Thyroid gland (tissue), 4 donors: ENCODE data around the gene LMNB1.

Source experiments
- POLR2A ChIP-seq, 2 donors: fragments of 450-650 bp; IDR thresholded peaks; one replicate each; pipeline ENCODE4 v1.6.1; 2017; ENCODE audit warnings: antibody characterized with exemption in 2 of 2, mild to moderate bottlenecking in 2 of 2, moderate library complexity in 1 of 2
- TF ChIP-seq, protein P1 (sequence below), 6 experiments: fragments of 200-600 bp in 3 of 6; fragments of 450-650 bp in 3 of 6; sonication (generic) in 3 of 6; IDR thresholded peaks; one replicate each; pipeline ENCODE4 v1.5.1; 2016 to 2019; ENCODE audit warnings: antibody characterized with exemption in 6 of 6, mild to moderate bottlenecking in 2 of 6, inconsistent platforms in 1 of 6, moderate library complexity in 1 of 6

DNA sequence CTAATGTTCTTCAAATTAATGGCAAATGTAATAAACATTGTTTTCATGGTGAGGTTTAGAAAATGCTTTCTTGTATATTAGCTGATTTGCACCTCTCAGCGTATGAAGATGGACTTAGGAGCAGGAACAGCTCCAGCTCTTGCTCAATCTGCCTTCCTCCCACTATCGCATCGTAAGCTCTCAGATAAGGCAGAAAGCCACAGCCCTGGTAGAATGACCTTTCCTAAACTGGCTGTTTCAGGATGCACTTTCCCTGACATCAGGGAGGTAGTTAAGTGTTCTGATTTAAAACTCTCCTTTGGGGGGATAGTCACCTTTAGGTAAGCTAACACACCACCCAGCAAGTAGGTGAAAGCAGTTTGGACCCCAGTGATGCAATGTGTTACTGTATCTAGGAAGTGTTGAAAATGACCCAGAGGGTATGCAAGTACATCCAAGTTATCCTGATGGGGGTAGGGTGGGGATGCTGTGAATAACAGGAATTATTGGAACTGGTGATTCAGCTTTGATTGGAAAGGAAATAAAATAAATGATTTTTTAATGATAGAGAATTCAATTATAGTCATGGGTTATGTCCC lies 72.3 kb downstream of the LMNB1 start:
- TF ChIP-seq, protein P1, sequence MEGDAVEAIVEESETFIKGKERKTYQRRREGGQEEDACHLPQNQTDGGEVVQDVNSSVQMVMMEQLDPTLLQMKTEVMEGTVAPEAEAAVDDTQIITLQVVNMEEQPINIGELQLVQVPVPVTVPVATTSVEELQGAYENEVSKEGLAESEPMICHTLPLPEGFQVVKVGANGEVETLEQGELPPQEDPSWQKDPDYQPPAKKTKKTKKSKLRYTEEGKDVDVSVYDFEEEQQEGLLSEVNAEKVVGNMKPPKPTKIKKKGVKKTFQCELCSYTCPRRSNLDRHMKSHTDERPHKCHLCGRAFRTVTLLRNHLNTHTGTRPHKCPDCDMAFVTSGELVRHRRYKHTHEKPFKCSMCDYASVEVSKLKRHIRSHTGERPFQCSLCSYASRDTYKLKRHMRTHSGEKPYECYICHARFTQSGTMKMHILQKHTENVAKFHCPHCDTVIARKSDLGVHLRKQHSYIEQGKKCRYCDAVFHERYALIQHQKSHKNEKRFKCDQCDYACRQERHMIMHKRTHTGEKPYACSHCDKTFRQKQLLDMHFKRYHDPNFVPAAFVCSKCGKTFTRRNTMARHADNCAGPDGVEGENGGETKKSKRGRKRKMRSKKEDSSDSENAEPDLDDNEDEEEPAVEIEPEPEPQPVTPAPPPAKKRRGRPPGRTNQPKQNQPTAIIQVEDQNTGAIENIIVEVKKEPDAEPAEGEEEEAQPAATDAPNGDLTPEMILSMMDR (IDR thresholded peaks at IDR 0.05) = no peak
- no peak for TF ChIP-seq POLR2A (IDR thresholded peaks at IDR 0.05)
